Measurements from ENCODE around the gene PEMT.

- TF ChIP-seq CTCF (IDR thresholded peaks at IDR 0.05; ENCODE audit: insufficient read depth, low read length) (no peak), REST (IDR thresholded peaks at IDR 0.05; ENCODE audit: insufficient replicate concordance, low read depth) (no peak), GABPA (IDR thresholded peaks at IDR 0.05; ENCODE audit: low read depth) (no peak), SPI1 (IDR thresholded peaks at IDR 0.05; ENCODE audit: borderline replicate concordance, low read depth) (no peak)
Measured at GRCh38 chr17:17575360-17576251, 15.9 kb downstream of the PEMT start.
